Effector CD8-positive, alpha-beta T cell (primary cell): Measurements from ENCODE around the gene NTNG1.
"Not testable (repeated sequence)": the region's sequence is repeated elsewhere in the genome, so short reads cannot be mapped to it uniquely, and the experiment has no call there.

Source experiments
- DNase-seq: peaks from one replicate; lab custom pipeline; 2025; lab: John Stamatoyannopoulos, UW
- total RNA-seq, 4 experiments: gene quantifications; one replicate each; lab custom pipeline; 2026; lab: John Stamatoyannopoulos, UW

NTNG1 gene
- total RNA-seq = 0 to 0.44 (median 0.09) reads per million in 4 experiments

GRCh38 chr1:107140703-107141490 is at the start of gene NTNG1:
NTNG1 (plus strand) TSS chr1:107141039.
- DNase-seq = no peak

GRCh38 chr1:107091418-107091817 is 49.4 kb upstream of the NTNG1 start:
- no peak for DNase-seq

- DNase-seq = not testable (repeated sequence)
These were observed 47.4 kb upstream of the NTNG1 start for GRCh38 chr1:107093395-107093794.

- DNase-seq = no peak
These were observed 45.2 kb upstream of the NTNG1 start for GRCh38 chr1:107095647-107096046.

- DNase-seq = no peak
These were observed 44.1 kb upstream of the NTNG1 start for GRCh38 chr1:107096690-107097089.

- no peak for DNase-seq
These were observed 41.9 kb upstream of the NTNG1 start for GRCh38 chr1:107098961-107099360.

- no peak for DNase-seq
These were observed 40.4 kb upstream of the NTNG1 start for GRCh38 chr1:107100331-107100984.

GRCh38 chr1:107105914-107106313 is 34.9 kb upstream of the NTNG1 start:
- DNase-seq = no peak

- no peak for DNase-seq
These were observed 30.5 kb upstream of the NTNG1 start for GRCh38 chr1:107110326-107110725.

- DNase-seq = no peak
These were observed 24.5 kb upstream of the NTNG1 start for GRCh38 chr1:107116306-107116790.

GRCh38 chr1:107122225-107122624 is 18.6 kb upstream of the NTNG1 start:
- no peak for DNase-seq

GRCh38 chr1:107123741-107124140 is 17.1 kb upstream of the NTNG1 start:
- no peak for DNase-seq

GRCh38 chr1:107124694-107125093 is 16.1 kb upstream of the NTNG1 start:
- DNase-seq = no peak

- no peak for DNase-seq
These were observed 8.6 kb upstream of the NTNG1 start for GRCh38 chr1:107132195-107132594.

GRCh38 chr1:107132780-107133179 is 8.1 kb upstream of the NTNG1 start:
- no peak for DNase-seq

- DNase-seq = no peak
These were observed 5.4 kb upstream of the NTNG1 start for GRCh38 chr1:107135463-107135862.

- DNase-seq = no peak
These were observed 2.7 kb upstream of the NTNG1 start for GRCh38 chr1:107138166-107138565.

GRCh38 chr1:107138767-107139445 is 1.9 kb upstream of the NTNG1 start:
- DNase-seq = no peak

- no peak for DNase-seq
These were observed 771 bp upstream of the NTNG1 start for GRCh38 chr1:107139833-107140702.

- no peak for DNase-seq
These were observed 770 bp downstream of the NTNG1 start for GRCh38 chr1:107141491-107142126.

- DNase-seq = no peak
These were observed 1.3 kb downstream of the NTNG1 start for GRCh38 chr1:107142140-107142542.
